CD4-positive, alpha-beta T cell treated with Interleukin-6 at 100 ng/mL for 8 hours (primary cell): ENCODE results near the gene PSMA8.
"Not testable (repeated sequence)": the region's sequence is repeated elsewhere in the genome, so short reads cannot be mapped to it uniquely, and the experiment has no call there.

ENCODE experiments used
- DNase-seq: peaks from one replicate; pipeline ENCODE4 v3.0.0-alpha.2; 2020; ENCODE audit warnings: mixed read lengths, low spot score

PSMA8 gene

DNA sequence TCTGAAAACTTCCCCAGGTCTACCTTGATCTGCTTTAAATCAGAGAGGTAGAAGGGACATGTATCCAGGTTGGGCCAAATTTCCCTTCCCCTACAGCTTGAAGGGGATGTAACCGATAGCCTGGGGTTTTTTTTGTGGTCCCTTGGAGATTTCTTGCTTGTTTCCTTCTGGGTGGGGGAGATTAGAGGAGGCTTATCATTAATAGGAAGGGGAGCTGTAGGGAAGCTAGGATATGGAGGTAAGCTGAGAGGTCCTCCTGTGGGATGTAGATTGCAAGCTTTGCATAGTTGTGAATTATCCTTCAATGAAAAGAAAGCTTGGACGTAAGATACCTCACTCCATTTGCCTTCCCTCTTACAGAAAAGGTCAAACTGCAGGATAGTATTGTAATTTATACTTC, 103.7 kb downstream of the PSMA8 start:
- DNase-seq, result not testable (repeated sequence)

DNA sequence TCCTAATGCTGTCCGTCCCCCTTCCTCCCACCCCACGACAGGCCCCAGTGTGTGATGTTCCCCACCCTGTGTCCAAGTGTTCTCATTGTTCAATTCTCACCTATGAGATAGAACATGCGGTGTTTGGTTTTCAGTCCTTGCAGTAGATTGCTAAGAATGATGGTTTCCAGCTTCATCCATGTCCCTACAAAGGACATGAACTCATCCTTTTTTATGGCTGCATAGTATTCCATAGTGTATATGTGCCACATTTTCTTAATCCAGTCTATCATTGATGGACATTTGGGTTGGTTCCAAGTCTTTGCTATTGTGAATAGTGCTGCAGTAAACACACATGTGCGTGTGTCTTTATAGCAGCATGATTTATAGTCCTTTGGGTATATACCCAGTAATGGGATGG, 105.0 kb downstream of the PSMA8 start:
- not testable (repeated sequence) for DNase-seq

DNA sequence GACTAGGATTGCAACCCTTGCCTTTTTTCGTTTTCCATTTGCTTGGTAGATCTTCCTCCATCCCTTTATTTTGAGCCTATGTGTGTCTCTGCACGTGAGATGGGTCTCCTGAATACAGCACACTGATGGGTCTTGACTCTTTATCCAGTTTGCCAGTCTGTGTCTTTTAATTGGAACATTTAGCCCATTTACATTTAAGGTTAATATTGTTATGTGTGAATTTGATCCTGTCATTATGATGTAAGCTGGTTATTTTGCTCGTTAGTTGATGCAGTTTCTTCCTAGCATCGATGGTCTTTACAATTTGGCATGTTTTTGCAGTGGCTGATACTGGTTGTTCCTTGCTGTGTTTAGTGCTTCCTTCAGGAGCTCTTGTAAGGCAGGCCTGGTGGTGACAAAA, 108.7 kb downstream of the PSMA8 start:
- DNase-seq, result not testable (repeated sequence)
